SK-MEL-5 (cell line): ENCODE data around the gene KLHL1. TPM values are rescaled to one million over a fixed set of nuclear protein-coding genes. Genes with fewer than 3 reads are reported as not detected.

Source experiments
- DNase-seq: peaks from one replicate; pipeline ENCODE4 v3.0.0-alpha.2; 2016; ENCODE audit warnings: low read depth, low spot score
- in situ Hi-C: cut with HindIII; loops from 2 replicates; pipeline ENCODE4 v1.10.0; 2016; ENCODE audit warnings: low sequenced_read_pairs, high pct_unique_total_duplicates, low pct_unique_long_range_greater_than_20kb
- total RNA-seq: library from RNA; depleted of rRNA; stranded (reverse); fragments of >200 nt; shearing (Covaris generic); gene quantifications from 2 replicates; pipeline ENCODE4 v1.2.3, GENCODE V29; 2014

Gene KLHL1
- total RNA-seq, 1 experiment from 2014 or later, result 0.08 TPM

DNA sequence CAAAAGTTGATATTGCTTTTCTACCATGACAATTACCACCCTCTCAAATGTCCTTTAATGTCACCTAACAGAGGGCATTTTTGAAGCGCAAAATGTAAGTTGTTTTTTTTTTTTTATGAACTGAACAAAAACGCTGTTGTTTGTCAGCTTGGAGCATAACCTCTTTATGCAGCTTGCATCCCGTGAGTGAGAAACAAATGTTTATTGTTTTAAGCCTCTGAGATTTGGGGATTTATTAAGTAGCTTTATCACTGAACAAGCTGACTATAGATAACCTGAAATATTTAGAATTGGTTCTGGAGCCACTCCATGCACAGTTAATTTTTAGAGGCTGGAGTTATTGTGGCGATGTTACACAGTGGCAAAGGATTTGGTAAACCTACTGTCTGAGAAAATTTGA, 80.7 kb downstream of the KLHL1 start:
- DNase-seq, result peak; percentile 88
- in situ Hi-C loops, result no loop called here

DNA sequence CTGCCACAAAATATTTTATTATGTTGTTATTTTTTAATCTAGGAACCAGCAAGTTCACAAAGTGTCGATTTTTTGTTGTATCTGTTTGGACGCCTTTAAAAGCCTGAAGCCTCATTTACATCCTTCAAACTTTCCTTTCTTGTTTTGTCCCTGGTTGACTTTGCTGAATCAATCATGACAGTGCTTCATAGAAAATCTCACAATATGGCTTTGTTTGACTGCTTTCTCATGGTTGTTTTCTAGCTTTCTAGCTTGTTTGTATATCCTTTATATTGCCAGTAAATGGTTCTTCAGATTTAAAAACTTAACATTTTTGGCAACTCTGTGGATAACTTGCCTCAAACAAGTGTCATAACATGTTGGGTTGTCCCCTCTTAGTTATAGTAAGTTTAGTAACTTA, 84.7 kb downstream of the KLHL1 start:
- in situ Hi-C loops, result no loop called here
- peak; percentile 23 for DNase-seq

DNA sequence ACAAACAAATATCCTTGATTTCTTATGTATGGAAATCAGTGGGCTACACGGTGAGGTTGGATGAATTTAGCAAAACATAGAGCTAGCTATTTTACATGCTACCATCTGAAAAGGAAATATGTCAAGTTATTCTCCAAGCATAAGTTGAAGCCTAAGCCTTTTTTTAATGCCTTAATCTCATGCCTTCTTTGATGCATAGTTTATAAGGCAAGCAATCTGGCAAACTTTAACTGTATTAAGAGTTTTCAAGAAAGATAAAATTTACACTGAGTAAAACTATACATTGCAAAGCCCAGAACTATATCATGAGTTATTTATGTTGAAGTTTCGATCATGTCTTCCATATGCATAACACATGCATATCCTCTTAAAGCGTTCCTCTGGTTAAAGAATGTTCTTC, 85.6 kb downstream of the KLHL1 start:
- in situ Hi-C loops, result no loop called here
- no peak for DNase-seq

DNA sequence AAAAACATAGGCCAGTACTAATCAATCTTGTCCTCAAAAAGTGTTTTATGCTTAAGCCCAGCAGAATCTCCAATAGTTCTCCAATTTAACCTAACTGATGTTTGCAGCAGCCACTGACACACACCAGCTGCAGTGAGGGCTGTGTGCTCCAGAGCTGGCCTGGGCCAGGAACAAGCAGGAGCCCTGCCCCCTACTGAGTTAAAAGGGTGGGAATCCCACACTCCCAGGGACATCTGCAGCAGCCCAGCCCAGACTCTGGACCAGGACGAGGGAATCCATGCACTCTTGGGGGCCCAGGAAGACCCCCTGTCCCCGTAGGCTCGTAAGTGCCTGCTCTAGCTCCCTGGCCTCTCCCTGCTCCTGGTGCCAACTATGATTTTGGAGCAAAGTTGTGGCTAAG, 92.1 kb downstream of the KLHL1 start:
- no peak for DNase-seq
- in situ Hi-C loops, result no loop called here

DNA sequence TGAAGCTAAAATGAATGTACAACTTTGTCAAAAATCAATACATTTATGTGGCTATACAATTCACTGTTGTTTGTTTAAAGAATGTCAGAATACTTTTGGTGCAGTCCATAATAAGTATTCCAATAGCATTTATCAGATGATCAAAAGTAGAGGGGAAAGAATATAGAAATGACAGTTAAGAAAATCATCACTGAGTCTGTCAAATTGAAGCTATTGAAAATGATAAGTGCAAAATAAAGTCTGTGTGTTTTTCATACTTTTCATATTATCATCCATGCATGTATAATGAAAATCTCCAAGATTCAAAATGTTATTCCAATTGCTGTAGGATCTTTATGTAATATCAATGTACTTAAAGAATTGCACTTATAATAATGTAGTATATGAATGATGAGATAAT, 93.9 kb downstream of the KLHL1 start:
- no peak for DNase-seq
- in situ Hi-C loops, result no loop called here

DNA sequence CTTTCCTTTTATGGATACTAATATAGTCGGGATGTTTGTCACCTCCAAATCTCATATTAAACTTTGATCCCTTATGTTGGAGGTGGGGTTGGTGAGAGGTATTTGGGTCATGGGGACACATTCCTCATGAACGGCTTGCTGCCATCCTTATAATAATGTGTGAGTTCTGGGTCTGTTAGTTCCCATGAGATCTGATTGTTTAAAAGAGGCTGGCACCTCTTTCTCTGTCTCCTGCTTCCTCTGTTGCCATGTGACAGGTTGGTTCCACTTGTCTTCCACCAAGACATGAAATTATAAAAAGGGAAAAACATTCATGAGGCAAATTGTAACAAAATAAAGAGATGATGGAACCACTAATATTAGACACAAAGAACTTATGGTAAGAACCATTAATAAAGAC, 108.4 kb downstream of the KLHL1 start:
- peak; percentile 9 for DNase-seq
- in situ Hi-C loops, result no loop called here

DNA sequence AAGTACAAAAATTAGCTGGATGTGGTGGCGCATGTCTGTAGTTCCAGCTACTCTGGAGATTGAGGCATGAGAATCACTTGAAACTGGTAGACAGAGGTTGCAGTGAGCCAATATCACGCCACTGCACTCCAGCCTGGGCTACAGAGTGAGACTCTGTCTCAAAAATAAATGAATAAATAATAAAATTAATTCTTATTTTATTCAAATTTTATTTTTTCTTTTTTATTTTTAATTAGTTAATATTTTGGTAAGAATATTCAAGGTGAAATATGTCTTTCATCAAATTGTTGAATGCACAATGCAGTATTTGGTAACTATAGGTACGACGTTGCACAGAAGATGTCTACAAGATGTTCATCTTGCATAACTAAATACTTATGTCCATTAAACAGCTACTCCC, 111.2 kb downstream of the KLHL1 start:
- no peak for DNase-seq
- in situ Hi-C loops, result no loop called here

DNA sequence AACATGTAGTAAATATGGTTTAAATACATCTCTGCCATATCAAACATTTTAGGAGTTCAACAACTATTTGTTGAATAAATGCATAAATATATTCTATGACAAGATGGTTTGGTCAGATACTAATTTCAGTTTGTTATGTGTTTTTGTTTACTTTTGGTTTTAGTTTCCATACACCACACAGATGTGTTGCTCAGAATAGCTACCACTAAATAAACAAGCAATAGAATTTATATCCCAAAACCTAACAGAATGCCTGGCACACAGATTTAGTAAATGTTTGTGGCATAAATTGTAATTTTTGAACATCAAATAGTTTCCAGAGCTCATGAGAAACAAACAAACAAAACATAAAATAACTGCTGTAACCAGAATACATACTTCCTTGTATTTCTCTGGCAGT, 127.5 kb downstream of the KLHL1 start:
- in situ Hi-C loops, result no loop called here
- DNase-seq, result no peak

DNA sequence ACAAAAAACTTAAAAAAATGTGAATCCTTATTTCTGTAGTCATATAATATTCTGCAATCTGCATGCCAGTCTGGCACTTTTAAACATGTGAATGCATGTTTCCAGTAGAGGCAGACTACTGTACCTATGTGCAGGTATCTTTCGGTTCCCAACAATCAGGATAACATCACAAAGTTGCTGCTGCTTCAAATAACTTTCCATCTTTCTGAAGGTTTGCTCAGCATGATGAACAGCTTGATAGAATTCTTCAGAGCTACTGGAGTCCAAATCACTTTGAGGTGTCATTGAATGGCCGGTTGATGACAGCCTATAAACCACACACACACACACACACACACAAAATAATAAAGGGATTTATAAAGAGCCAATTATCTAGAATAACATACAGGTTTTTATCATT, 132.8 kb downstream of the KLHL1 start:
- in situ Hi-C loops, result no loop called here
- no peak for DNase-seq

DNA sequence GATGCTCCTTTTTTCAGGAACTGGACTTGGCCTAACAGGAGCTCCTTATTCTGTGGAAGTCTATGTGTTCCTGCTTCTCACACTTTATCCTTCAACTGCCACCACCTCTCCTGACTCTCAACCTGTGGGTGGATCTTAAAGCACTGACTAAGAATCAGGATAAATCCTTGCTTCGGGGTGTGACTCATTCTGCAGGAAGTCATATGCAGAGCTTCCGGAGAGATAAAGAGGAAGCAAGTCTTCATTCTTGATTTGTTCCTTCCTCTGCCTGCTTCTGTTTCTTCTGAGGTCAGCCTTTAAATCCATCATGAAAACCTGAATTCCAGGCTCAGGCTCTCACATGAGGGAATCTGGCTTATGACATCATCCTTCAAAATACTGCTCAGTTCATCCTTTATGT, 137.7 kb downstream of the KLHL1 start:
- in situ Hi-C loops, result no loop called here
- DNase-seq, result peak; percentile 8

DNA sequence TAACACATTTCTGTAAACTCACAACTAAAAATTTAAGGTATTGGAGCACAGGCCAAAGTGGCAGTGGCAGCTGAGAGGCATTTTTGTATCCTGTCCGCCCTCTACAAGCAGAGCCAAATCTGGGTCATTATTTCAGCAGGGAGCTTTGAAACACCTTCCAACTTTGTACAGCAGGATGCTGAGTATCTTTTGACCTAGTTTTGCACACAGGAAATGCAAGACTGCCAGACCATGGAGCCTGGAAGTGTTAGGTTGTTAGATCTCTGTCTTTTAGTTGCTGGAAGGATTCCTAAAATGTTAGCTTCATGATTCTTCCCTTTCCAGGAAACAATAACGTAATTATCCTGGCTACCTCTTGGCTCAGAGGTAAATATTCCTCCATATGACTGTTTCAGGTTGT, 149.2 kb downstream of the KLHL1 start:
- DNase-seq, result no peak
- in situ Hi-C loops, result no loop called here

DNA sequence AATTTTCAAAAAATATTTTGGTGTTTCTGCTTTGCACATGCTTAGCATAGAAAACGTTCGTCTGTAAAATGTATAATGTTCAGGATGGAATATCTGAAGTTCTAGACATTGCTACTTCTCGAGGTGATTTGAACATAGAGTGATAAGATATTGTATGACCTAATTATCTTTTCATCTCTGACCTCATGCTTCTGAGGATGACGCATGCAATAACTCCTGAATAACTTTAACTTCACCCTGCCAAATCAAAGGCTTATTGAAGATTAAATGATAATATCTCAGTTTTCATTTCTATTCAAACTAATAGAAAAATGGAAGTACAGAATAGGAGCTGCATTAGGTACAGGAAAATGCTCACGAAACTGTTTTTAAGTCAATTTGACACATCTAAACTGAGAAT, 151.4 kb downstream of the KLHL1 start:
- no peak for DNase-seq
- in situ Hi-C loops, result no loop called here

DNA sequence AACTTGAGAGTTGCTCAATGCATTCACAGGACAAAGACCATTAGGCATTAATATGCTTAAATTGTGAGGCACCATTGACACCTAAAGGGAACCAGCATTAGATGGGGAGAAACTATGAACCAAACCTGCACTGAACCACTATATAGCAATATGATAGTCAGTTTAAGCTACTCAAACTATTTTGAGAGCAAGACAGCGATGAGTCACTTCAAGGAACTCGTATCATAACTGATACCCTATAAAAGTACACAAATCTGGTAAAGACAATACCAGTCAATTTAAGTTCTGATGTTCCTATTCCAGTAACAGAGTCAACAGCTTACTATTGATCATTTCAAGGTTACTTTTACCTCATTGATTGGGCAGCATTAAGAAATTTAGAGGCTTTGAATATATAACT, 151.9 kb downstream of the KLHL1 start:
- no peak for DNase-seq
- in situ Hi-C loops, result no loop called here

DNA sequence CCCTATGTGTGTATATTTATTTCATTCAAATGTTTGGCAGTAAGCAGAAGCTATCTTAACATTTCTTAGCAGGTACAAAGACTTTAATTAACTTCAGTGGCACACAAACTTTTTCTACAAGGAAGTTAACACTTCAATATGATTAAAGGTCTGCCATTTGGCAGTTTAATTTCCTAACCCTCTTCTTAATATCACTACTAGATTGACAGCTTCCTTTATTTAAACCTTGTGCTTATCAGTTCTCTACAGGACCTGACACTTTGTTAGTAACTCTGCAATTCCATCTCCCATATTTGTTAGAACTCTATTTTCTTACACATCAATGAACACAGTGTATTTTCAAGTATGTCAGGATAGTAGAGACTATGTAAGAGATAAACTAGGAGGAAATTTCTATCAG, 153.0 kb downstream of the KLHL1 start:
- in situ Hi-C loops, result no loop called here

DNA sequence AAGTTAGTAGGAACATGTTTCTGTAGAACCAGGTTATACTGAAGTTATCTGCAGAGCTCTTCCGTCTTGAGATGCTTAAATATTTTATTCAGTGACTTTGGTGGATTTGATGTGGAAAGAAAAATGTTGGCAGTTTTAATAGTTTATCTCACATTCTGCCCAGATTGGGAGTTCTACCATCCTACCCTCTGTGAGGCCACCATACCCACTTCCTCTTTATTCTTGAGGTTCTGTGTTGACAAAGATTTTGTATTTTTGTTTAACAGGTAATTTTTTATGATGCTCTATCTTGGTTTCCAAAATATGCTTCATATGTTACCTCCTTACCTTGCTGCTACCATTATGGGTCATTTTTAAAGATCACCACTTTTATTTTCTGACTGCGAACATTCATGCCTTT, 156.8 kb downstream of the KLHL1 start:
- in situ Hi-C loops, result no loop called here

More for the DNA sequence above, 153.0 kb downstream of the KLHL1 start:
- no peak for DNase-seq

DNA sequence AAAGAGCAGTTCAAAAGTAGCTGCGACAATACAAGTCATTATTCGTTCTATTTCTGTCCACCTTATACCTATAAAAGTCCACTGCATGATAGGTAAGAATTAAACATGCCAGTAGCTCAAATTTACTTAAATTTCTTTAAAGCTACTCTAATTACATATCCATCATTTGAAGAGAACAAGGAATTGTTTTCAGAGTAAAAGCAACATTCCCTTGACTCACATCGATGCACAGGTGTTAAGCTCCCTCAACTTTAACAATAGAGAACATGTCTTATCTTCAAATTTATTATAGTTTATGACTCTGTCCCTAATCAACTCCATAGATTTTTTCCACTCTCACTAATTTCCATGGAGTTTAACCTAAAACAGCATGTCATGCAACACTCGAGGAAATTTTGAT, 158.1 kb downstream of the KLHL1 start:
- DNase-seq, result no peak
- in situ Hi-C loops, result no loop called here

More for the DNA sequence above, 156.8 kb downstream of the KLHL1 start:
- no peak for DNase-seq

DNA sequence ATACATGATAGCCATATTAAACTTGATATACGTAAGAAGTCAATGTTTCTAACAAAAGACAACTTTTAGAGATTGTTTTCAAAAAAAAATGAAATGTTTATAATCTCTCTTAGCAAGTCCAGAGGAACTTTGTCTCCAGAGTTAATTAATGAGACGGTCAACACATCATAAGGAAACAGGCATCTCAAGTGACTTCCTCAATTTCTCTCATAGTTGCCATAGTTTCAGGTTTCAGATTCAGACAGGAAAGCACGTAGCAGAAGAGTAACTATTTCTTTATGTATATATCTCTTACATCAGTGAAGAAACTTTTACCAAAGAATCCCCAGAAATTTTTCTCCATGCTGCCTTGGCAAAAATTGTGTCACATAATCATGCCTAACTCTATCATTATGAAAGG, 160.2 kb downstream of the KLHL1 start:
- in situ Hi-C loops, result no loop called here

DNA sequence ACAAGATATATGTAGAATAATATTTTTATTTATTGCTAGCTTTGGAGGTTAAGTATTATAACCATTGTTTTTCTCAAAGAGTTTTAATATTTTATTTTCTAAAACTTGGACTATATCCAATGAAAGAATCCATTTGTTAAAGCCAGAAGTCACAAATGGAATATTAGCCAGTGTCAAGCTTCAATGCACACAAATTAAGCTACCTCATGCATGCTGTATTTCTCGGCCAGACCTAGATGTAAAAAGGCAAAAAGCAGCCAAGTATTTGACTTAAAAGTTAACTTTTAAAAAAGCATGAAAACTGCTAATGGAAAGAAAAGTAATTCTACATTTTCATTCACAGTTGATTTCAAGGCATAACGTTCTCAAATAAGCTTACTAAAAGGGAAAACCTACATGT, 160.7 kb downstream of the KLHL1 start:
- no peak for DNase-seq
- in situ Hi-C loops, result no loop called here

More for the DNA sequence above, 160.2 kb downstream of the KLHL1 start:
- DNase-seq, result no peak

DNA sequence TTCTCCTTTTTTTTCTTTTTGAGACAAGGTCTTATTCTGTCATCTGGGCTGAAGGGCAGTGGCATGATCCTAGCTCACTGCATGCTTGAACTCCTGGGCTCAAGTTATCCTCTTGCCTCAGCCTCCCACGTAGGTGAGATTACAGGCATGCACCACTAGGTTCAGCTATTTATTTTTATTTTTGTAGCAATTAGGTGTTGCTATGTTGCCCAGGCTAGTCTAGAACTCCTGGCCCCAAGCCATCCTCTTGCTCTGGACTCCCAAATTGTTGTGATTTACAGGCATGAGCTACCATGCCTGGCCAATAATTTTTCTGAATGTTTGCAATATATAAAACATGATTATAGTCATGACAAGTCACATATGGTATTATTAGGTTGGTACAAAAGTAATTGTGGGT, 161.7 kb downstream of the KLHL1 start:
- in situ Hi-C loops, result no loop called here
- no peak for DNase-seq

DNA sequence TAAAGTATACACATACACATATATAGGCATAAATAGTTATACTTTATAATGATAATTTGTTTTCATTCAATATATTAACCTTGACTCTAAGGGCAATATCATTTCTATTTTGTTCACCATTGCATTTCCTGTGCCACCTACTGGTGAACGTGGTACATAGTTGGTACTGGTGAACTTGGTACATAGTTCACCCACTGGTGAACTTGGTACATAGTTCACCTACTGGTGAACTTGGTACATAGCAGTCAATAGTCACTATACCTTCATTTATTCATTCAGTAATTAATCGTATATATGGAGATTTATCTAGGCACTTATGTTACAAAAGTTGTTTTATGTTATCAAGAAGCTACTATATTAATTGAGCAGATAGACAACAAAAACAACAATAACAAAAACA, 173.2 kb downstream of the KLHL1 start:
- DNase-seq, result peak; percentile 78

More for the DNA sequence above, 173.2 kb downstream of the KLHL1 start:
- in situ Hi-C loops, result no loop called here
